Parathyroid adenoma (tissue), 2 donors: Measurements from ENCODE around the gene IFFO2.

ENCODE experiments used
- H2AFZ ChIP-seq: fragments of 300-600 bp; sonication (generic); one replicate; pipeline ENCODE4 v1.7.0; 2017; ENCODE audit warnings: antibody characterized with exemption, mild to moderate bottlenecking
- H3K27ac ChIP-seq: fragments of 300-600 bp; sonication (generic); one replicate; pipeline ENCODE4 v1.7.0; 2017
- H3K27me3 ChIP-seq: fragments of 300-600 bp; sonication (generic); one replicate; pipeline ENCODE4 v1.7.0; 2017; ENCODE audit warnings: low read length; ENCODE audit not compliant: control insufficient read depth, insufficient read depth
- H3K36me3 ChIP-seq: fragments of 300-600 bp; sonication (generic); one replicate; pipeline ENCODE4 v1.7.0; 2017; ENCODE audit warnings: low read length; ENCODE audit not compliant: control insufficient read depth, insufficient read depth
- H3K4me1 ChIP-seq: fragments of 300-600 bp; sonication (generic); one replicate; pipeline ENCODE4 v1.7.0; 2017; ENCODE audit warnings: control low read depth
- H3K4me2 ChIP-seq: fragments of 300-600 bp; sonication (generic); one replicate; pipeline ENCODE4 v1.7.0; 2017; ENCODE audit warnings: low read length
- H3K4me3 ChIP-seq: fragments of 300-600 bp; sonication (generic); one replicate; pipeline ENCODE4 v1.7.0; 2017; ENCODE audit warnings: low read depth, low read length
- H3K79me2 ChIP-seq: fragments of 300-600 bp; sonication (generic); one replicate; pipeline ENCODE4 v1.7.0; 2017; ENCODE audit warnings: control low read depth
- H3K9ac ChIP-seq: fragments of 300-600 bp; sonication (generic); one replicate; pipeline ENCODE4 v1.7.0; 2017; ENCODE audit warnings: mild to moderate bottlenecking
- H3K9me3 ChIP-seq: fragments of 300-600 bp; sonication (generic); one replicate; pipeline ENCODE4 v1.7.0; 2017; ENCODE audit warnings: low read length; ENCODE audit not compliant: control insufficient read depth
- TF ChIP-seq, protein P1 (sequence below): fragments of 300-600 bp; sonication (generic); IDR thresholded peaks from one replicate; pipeline ENCODE4 v1.7.0; 2017; ENCODE audit warnings: antibody characterized with exemption, mild to moderate bottlenecking
- donor health status: primary hyperparathyroidism.

IFFO2 gene

DNA sequence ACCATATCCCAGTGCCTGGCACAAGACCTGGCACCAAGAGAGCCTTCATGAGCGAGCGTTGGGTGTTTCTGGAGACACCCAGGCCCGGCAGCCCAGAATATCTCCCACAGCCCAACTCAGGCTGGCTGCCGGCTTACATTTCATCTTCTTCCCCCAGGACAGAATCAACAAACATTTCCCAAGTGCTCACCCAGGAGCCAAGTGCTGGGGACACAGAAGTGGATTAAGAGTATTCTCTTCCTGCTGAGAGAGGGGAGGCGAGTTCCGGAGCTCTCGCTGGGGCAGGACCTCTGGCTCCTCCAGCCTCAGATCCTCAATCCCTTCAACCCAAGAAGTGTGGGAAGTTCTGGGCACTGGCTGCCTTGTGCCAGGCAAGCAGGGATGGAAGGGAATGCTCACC lies 23.6 kb downstream of the IFFO2 start:
- Histone ChIP-seq H3K27me3 (no peaks in the 10 kb centered on the region), H3K9me3 (no peaks in the 10 kb centered on the region), H3K79me2 (peaks cover 33% of the 10 kb centered on the region), H3K4me3 (no peak overlapping the region), H3K4me1 (peaks cover 10% of the 10 kb centered on the region), H3K4me2 (no peak overlapping the region), H3K27ac (no peak overlapping the region), H3K36me3 (no peaks in the 10 kb centered on the region), H3K9ac (no peak overlapping the region), H2AFZ (no peak overlapping the region)
- TF ChIP-seq, protein P1, sequence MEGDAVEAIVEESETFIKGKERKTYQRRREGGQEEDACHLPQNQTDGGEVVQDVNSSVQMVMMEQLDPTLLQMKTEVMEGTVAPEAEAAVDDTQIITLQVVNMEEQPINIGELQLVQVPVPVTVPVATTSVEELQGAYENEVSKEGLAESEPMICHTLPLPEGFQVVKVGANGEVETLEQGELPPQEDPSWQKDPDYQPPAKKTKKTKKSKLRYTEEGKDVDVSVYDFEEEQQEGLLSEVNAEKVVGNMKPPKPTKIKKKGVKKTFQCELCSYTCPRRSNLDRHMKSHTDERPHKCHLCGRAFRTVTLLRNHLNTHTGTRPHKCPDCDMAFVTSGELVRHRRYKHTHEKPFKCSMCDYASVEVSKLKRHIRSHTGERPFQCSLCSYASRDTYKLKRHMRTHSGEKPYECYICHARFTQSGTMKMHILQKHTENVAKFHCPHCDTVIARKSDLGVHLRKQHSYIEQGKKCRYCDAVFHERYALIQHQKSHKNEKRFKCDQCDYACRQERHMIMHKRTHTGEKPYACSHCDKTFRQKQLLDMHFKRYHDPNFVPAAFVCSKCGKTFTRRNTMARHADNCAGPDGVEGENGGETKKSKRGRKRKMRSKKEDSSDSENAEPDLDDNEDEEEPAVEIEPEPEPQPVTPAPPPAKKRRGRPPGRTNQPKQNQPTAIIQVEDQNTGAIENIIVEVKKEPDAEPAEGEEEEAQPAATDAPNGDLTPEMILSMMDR = no peak

DNA sequence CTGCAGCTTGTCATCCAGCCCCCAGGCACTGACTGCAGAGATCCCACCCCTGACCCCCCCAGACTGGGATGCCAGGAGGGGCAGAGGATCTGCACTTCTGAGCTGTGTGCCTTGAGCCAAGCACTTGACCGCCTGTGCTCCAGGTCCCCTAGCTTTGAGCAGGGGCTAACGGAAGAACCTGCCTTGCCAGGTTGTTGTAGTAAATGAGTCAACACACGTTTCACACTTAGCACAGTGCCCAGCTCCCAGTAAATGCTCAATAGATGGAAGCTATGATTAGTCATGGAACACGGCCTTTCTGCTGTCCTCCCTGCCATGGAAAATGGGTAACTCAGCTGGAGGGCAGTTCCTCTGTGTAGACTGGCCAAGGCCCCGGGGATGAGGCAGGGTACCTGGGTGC lies 24.1 kb downstream of the IFFO2 start:
- Histone ChIP-seq H3K4me3 (no peak overlapping the region), H2AFZ (no peak overlapping the region), H3K9me3 (no peaks in the 10 kb centered on the region), H3K27me3 (no peaks in the 10 kb centered on the region), H3K79me2 (peaks cover 29% of the 10 kb centered on the region), H3K36me3 (no peaks in the 10 kb centered on the region), H3K4me2 (no peak overlapping the region), H3K9ac (no peak overlapping the region), H3K4me1 (peaks cover 9% of the 10 kb centered on the region), H3K27ac (no peak overlapping the region)
- TF ChIP-seq, protein P1 = no peak

- Histone ChIP-seq H3K36me3 (no peaks in the 10 kb centered on the region), H3K27ac (no peak overlapping the region), H2AFZ (no peak overlapping the region), H3K4me1 (peaks cover 13% of the 10 kb centered on the region), H3K9ac (no peak overlapping the region), H3K79me2 (peaks cover 27% of the 10 kb centered on the region), H3K9me3 (no peaks in the 10 kb centered on the region), H3K27me3 (no peaks in the 10 kb centered on the region), H3K4me3 (no peak overlapping the region), H3K4me2 (no peak overlapping the region)
- TF ChIP-seq, protein P1 = no peak
Observed at GRCh38 chr1:18931730-18932129, 24.7 kb downstream of the IFFO2 start.

DNA sequence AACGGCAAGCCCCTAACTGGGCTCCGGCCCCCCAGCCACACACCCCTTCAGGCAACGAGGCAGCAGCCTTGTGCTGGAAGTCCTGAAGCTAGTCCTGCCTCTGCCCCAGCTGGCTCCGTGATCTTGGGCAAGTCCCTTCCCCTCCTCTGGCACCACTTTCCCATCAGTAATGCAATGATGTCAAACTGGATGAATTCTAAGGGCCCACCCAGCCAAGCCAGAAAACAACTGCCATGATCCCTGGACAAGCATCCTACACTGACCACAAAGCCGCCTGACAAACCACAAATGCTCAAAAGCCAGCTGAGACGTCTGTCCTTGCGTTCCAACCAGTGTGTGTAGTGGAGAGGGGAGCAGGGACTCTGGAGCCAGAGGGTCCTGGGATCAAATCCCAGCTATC lies 26.8 kb downstream of the IFFO2 start:
- Histone ChIP-seq H3K9ac (no peak overlapping the region), H3K9me3 (no peaks in the 10 kb centered on the region), H3K79me2 (peaks cover 18% of the 10 kb centered on the region), H3K4me1 (peaks cover 15% of the 10 kb centered on the region), H3K4me3 (no peak overlapping the region), H3K36me3 (no peaks in the 10 kb centered on the region), H3K27me3 (no peaks in the 10 kb centered on the region), H2AFZ (no peak overlapping the region), H3K4me2 (no peak overlapping the region), H3K27ac (no peak overlapping the region)
- TF ChIP-seq, protein P1 = no peak

DNA sequence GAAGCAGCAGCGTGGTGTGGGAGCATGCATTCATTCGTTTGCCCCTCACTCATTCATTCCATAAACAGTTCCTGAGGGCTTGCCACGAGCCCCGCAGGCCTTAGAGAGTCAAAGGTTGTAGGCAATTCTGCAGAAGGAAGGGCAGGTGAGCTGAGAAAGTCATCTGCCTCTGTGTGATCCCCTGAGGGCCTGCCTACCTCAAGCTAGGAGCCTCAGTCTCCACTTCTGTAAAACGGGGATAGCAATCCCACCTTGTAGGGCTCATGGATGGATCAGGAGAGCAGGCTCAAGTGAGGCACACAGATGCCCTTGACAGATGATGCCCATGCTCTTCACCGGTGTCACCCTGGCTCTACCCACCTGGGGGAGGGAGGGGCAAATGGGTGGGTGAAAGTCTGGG lies 27.5 kb downstream of the IFFO2 start:
- Histone ChIP-seq H3K9me3 (no peaks in the 10 kb centered on the region), H3K4me1 (peaks cover 19% of the 10 kb centered on the region), H3K36me3 (no peaks in the 10 kb centered on the region), H3K27ac (no peak overlapping the region), H3K27me3 (no peaks in the 10 kb centered on the region), H3K9ac (no peak overlapping the region), H3K79me2 (peaks cover 18% of the 10 kb centered on the region), H3K4me2 (no peak overlapping the region), H3K4me3 (no peak overlapping the region), H2AFZ (no peak overlapping the region)
- TF ChIP-seq, protein P1 = no peak
